ENCODE results near the gene GHDC.
"Not testable (repeated sequence)": the region's sequence is repeated elsewhere in the genome, so short reads cannot be mapped to it uniquely, and the experiment has no call there.

GHDC gene, protein sequence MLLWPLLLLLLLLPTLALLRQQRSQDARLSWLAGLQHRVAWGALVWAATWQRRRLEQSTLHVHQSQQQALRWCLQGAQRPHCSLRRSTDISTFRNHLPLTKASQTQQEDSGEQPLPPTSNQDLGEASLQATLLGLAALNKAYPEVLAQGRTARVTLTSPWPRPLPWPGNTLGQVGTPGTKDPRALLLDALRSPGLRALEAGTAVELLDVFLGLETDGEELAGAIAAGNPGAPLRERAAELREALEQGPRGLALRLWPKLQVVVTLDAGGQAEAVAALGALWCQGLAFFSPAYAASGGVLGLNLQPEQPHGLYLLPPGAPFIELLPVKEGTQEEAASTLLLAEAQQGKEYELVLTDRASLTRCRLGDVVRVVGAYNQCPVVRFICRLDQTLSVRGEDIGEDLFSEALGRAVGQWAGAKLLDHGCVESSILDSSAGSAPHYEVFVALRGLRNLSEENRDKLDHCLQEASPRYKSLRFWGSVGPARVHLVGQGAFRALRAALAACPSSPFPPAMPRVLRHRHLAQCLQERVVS

GRCh38 chr17:42193969-42194899, at the start of gene GHDC:
Gene GHDC (minus strand): TSS chr17:42194494. CDS start chr17:42193581, 913 bp downstream.
- DNase-seq = peak; percentile 53

- no peak for DNase-seq
Measured at GRCh38 chr17:42243493-42243982, 49.2 kb upstream of the GHDC start.

- DNase-seq = no peak
Measured at GRCh38 chr17:42241871-42242270, 47.6 kb upstream of the GHDC start.

- DNase-seq = not testable (repeated sequence)
Measured at GRCh38 chr17:42240863-42241262, 46.6 kb upstream of the GHDC start.

GRCh38 chr17:42240201-42240600, 45.9 kb upstream of the GHDC start:
- no peak for DNase-seq

GRCh38 chr17:42239576-42239975, 45.3 kb upstream of the GHDC start:
- not testable (repeated sequence) for DNase-seq

GRCh38 chr17:42236760-42237159, 42.5 kb upstream of the GHDC start:
- no peak for DNase-seq

- DNase-seq = no peak
Measured at GRCh38 chr17:42233994-42234393, 39.7 kb upstream of the GHDC start.

- DNase-seq = no peak
Measured at GRCh38 chr17:42233156-42233555, 38.9 kb upstream of the GHDC start.

DNA sequence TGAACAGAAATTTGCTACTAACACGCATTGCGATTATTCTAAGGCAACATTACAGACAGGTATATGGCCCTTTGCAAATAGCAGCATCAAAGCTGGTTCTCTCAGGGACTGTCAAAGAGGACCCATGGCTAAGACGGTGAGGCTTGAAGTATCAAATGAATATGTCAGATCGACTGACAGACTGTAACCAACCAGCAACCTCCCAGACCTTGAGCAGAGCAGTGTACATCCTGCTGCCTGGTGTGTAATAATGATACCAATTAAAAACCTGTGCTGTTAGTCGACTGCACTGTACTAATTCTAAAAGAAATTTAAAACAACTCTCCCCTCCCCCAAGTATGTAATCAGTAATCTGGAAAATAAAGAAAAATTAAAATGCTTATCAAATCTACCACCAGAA, 35.9 kb upstream of the GHDC start:
- no peak for DNase-seq

GRCh38 chr17:42227849-42228700, 33.8 kb upstream of the GHDC start:
- DNase-seq = no peak

DNA sequence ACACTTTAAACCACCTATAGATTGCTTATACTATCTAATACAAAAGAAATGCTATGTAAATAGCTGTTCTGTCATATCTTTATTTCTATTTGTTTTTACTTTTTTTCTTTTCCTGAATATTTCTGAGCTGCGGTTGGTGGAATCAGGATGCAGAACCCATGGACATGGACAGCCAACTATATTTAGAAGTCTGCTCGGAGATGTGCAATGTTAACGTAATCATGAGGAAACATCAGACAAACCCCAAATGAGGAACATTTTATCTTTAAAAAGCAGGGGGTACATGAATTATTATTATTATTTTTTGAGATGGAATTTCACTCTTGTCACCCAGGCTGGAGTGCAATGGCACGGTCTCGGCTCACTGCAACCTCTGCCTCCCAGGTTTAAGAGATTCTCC, 31.4 kb upstream of the GHDC start:
- no peak for DNase-seq

DNA sequence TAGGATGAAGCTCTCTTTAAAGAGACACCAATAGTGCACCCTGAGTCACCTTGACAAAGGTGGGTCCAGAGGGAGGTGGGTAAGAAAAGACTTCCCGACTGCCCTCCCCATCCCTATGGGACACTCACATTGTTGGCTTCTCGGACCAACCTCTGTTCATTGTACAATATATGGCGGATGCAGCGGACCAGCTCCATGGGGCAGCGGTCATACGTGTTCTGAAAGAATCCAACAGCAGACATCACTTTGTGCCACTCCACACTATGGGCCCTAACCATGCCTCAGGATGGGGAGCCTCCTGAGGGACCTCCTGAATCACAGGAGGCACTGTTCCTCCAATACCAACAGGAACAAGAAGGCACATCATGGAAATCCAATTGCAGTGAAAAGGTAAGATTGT, 30.4 kb upstream of the GHDC start:
- DNase-seq = no peak

- no peak for DNase-seq
Measured at GRCh38 chr17:42221886-42222745, 27.8 kb upstream of the GHDC start.

- DNase-seq = not testable (repeated sequence)
Measured at GRCh38 chr17:42219280-42219679, 25.0 kb upstream of the GHDC start.

- DNase-seq = no peak
Measured at GRCh38 chr17:42214156-42214555, 19.9 kb upstream of the GHDC start.

DNA sequence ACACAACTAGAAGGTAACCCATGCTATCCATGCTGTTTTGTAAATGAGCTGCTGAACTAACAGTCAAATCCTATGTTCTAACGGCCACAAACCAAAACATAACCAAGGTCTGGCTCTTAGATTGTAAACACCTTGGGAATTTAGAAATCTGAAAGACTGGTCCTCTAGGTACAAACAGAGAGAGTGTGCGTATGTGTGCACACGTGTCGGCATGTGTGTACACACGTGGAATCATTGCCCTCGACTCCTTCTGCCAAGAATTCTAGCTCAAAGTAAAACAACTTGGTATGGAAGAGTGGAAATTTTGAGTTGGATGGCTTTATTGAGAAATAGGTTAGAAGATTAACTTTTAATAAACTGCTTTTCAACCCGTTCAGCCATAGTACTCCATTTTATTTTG, 18.1 kb upstream of the GHDC start:
- no peak for DNase-seq

DNA sequence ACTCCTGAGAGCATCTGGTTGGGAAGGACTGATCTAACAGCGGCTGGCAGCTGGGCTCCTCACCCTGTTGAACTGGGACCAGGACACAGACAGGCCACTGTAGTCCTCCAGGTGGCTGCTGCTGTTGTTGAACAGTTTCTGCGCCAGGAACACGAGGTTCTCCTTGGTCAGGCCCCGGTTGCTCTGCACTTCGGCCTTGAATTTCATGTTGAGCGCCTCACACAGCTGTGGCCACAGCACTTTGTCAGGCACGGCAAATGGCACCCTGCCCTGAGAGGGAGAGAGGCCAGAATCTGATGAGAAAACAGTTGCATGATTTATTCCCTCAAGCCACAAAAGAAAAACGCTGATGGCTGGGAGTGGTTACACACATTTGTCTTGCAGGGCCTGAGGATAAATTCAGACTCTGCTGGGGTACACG, 17.6 kb upstream of the GHDC start:
- DNase-seq = not testable (repeated sequence)

GRCh38 chr17:42210046-42210445, 15.8 kb upstream of the GHDC start:
- DNase-seq = no peak

DNA sequence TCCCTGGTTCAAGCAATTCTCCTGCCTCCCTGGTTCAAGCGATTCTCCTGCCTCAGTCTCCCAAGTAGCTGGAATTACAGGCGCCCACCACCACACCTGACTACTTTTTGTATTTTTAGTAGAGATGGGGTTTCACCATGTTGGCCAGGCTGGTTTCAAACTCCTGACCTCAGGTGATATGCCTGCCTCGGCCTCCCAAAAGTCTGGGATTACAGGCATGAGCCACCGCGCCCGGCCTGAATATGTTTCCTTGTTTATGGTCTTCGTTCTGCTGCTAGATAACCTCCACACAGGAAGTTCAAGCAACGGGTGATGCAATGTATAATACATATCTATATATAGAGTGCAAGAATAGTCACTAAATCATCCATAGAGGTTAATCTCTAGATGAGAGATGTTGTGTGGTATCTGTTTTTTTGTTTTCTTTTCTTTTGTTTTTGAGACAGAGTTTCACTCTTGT, 11.9 kb upstream of the GHDC start:
- not testable (repeated sequence) for DNase-seq

- no peak for DNase-seq
Measured at GRCh38 chr17:42203354-42203753, 9.1 kb upstream of the GHDC start.
